Vagina (tissue), 2 donors: Measurements from ENCODE around the gene SH3BGRL2. TPM values are rescaled to one million over a fixed set of nuclear protein-coding genes. Genes with fewer than 3 reads are reported as not detected.

ENCODE experiments used
- DNase-seq, 2 donors: peaks; one replicate each; pipeline ENCODE4 v3.0.0-alpha.2; 2017; ENCODE audit errors: extremely low spot score in 2 of 2
- H3K27ac ChIP-seq: fragments of 200-600 bp; sonication (generic); one replicate; pipeline ENCODE4 v1.5.1; 2019
- H3K27me3 ChIP-seq: fragments of 200-600 bp; sonication (generic); one replicate; pipeline ENCODE4 v1.5.1; 2019
- H3K36me3 ChIP-seq, 2 donors: fragments of 200-600 bp; sonication (generic); one replicate each; pipeline ENCODE4 v1.5.1; 2017 to 2019
- H3K4me1 ChIP-seq: fragments of 200-600 bp; sonication (generic); one replicate; pipeline ENCODE4 v1.5.1; 2019
- H3K4me3 ChIP-seq, 2 donors: fragments of 200-600 bp; sonication (generic); 1 replicate in 1 of 2; 2 replicates in 1 of 2; pipeline ENCODE4 v1.5.1; 2016 to 2019
- H3K9me3 ChIP-seq: fragments of 200-600 bp; sonication (generic); one replicate; pipeline ENCODE4 v1.5.1; 2019
- CTCF ChIP-seq, 3 experiments: fragments of 450-650 bp in 2 of 3; fragments of 200-600 bp in 1 of 3; sonication (generic) in 1 of 3; IDR thresholded peaks; one replicate each; pipeline ENCODE4 v1.5.1; 2017 to 2019; ENCODE audit warnings: antibody characterized with exemption in 3 of 3, mild to moderate bottlenecking in 2 of 3, moderate library complexity in 2 of 3
- POLR2A ChIP-seq, 2 donors: fragments of 450-650 bp; IDR thresholded peaks; one replicate each; pipeline ENCODE4 v1.6.1; 2017; ENCODE audit warnings: antibody characterized with exemption in 2 of 2, mild to moderate bottlenecking in 2 of 2, moderate library complexity in 2 of 2
- POLR2AphosphoS5 ChIP-seq, 2 donors: sonication (generic); formaldehyde crosslinking; IDR thresholded peaks; one replicate each; pipeline ENCODE4 v1.9.0; 2017; ENCODE audit warnings: antibody characterized with exemption in 2 of 2, mild to moderate bottlenecking in 2 of 2, low read depth in 1 of 2; ENCODE audit not compliant: insufficient read depth in 1 of 2
- intact Hi-C: fragments of 100-400 bp; cut with DNase I; formaldehyde crosslinking; loops from one replicate; pipeline ENCODE4 v1.15.1; 2023
- total RNA-seq: library from RNA; depleted of rRNA; stranded (reverse); fragments of >200 nt; gene quantifications from one replicate; pipeline ENCODE4 v1.2.3, GENCODE V29; 2016

SH3BGRL2 gene
- total RNA-seq, 1 donor from 2014 or later, result 38.3 TPM

GRCh38 chr6:79604583-79605037 is 26.5 kb upstream of the SH3BGRL2 start:
- Histone ChIP-seq H3K36me3 (no peaks in the 10 kb centered on the region), H3K4me3 (no peak overlapping the region), H3K4me1 (no peaks in the 10 kb centered on the region), H3K27me3 (no peaks in the 10 kb centered on the region), H3K27ac (no peak overlapping the region), H3K9me3 (no peaks in the 10 kb centered on the region)
- DNase-seq, result no peak
- intact Hi-C loops, result no loop called here
- no peak for TF ChIP-seq POLR2A (IDR thresholded peaks at IDR 0.05)
- TF ChIP-seq POLR2AphosphoS5 (IDR thresholded peaks at IDR 0.05; ENCODE audit: insufficient read depth in 1 of 2, low read depth in 1 of 2), result no peak
- TF ChIP-seq CTCF (IDR thresholded peaks at IDR 0.05), result no peak

GRCh38 chr6:79605061-79605460 is 26.1 kb upstream of the SH3BGRL2 start:
- no peaks in the 10 kb centered on the region for H3K9me3 ChIP-seq
- no peak overlapping the region for H3K4me3 ChIP-seq
- H3K36me3 ChIP-seq, result no peaks in the 10 kb centered on the region
- TF ChIP-seq POLR2AphosphoS5 (IDR thresholded peaks at IDR 0.05; ENCODE audit: insufficient read depth in 1 of 2, low read depth in 1 of 2), result no peak
- TF ChIP-seq POLR2A (IDR thresholded peaks at IDR 0.05), result no peak
- no peak overlapping the region for H3K27ac ChIP-seq
- H3K27me3 ChIP-seq, result no peaks in the 10 kb centered on the region
- H3K4me1 ChIP-seq, result no peaks in the 10 kb centered on the region
- intact Hi-C loops, result no loop called here
- DNase-seq, result no peak

GRCh38 chr6:79605968-79606764 is 25.0 kb upstream of the SH3BGRL2 start:
- TF ChIP-seq POLR2A (IDR thresholded peaks at IDR 0.05) (no peak), POLR2AphosphoS5 (IDR thresholded peaks at IDR 0.05; ENCODE audit: insufficient read depth in 1 of 2, low read depth in 1 of 2) (no peak)
- no peak for DNase-seq
- H3K27me3 ChIP-seq, result no peaks in the 10 kb centered on the region
- intact Hi-C loops, result no loop called here
- H3K27ac ChIP-seq, result peak overlapping the region; percentile 62
- H3K36me3 ChIP-seq, result no peaks in the 10 kb centered on the region
- H3K4me3 ChIP-seq, result no peak overlapping the region
- no peaks in the 10 kb centered on the region for H3K4me1 ChIP-seq
- H3K9me3 ChIP-seq, result no peaks in the 10 kb centered on the region

GRCh38 chr6:79607000-79607399 is 24.1 kb upstream of the SH3BGRL2 start:
- peak overlapping the region; percentile 62 for H3K27ac ChIP-seq
- H3K27me3 ChIP-seq, result no peaks in the 10 kb centered on the region
- no peaks in the 10 kb centered on the region for H3K4me1 ChIP-seq
- no peak for TF ChIP-seq CTCF (IDR thresholded peaks at IDR 0.05)
- TF ChIP-seq POLR2AphosphoS5 (IDR thresholded peaks at IDR 0.05; ENCODE audit: insufficient read depth in 1 of 2, low read depth in 1 of 2), result no peak
- TF ChIP-seq POLR2A (IDR thresholded peaks at IDR 0.05), result no peak
- H3K36me3 ChIP-seq, result no peaks in the 10 kb centered on the region
- H3K9me3 ChIP-seq, result no peaks in the 10 kb centered on the region
- H3K4me3 ChIP-seq, result no peak overlapping the region
- no peak for DNase-seq
- intact Hi-C loops, result no loop called here

- H3K4me1 ChIP-seq, result no peaks in the 10 kb centered on the region
- H3K4me3 ChIP-seq, result no peak overlapping the region
- DNase-seq, result no peak
- H3K9me3 ChIP-seq, result no peaks in the 10 kb centered on the region
- no peaks in the 10 kb centered on the region for H3K36me3 ChIP-seq
- no peak for TF ChIP-seq POLR2AphosphoS5 (IDR thresholded peaks at IDR 0.05; ENCODE audit: insufficient read depth in 1 of 2, low read depth in 1 of 2)
- no peak for TF ChIP-seq POLR2A (IDR thresholded peaks at IDR 0.05)
- no peak for TF ChIP-seq CTCF (IDR thresholded peaks at IDR 0.05)
- H3K27ac ChIP-seq, result peak overlapping the region; percentile 36
- intact Hi-C loops, result no loop called here
- no peaks in the 10 kb centered on the region for H3K27me3 ChIP-seq
Observed at GRCh38 chr6:79608334-79609224, 22.6 kb upstream of the SH3BGRL2 start.
